OCI-LY1 (cell line): ENCODE results near the gene HARBI1.

Source experiments
- H2AFZ ChIP-seq: fragments of 200-600 bp; sonication (generic), shearing (Covaris generic); 2 replicates; pipeline ENCODE4 v1.6.0; 2014; ENCODE audit warnings: antibody characterized with exemption, mild to moderate bottlenecking, low read length
- H3F3A ChIP-seq: fragments of 200-600 bp; sonication (generic), shearing (Covaris generic); 2 replicates; pipeline ENCODE4 v1.6.0; 2014; ENCODE audit warnings: mild to moderate bottlenecking, antibody characterized with exemption, low read length, moderate library complexity; ENCODE audit not compliant: insufficient read depth
- H3K27ac ChIP-seq: fragments of 200-600 bp; sonication (generic); 2 replicates; pipeline ENCODE4 v1.5.1; 2014; ENCODE audit warnings: low read length, mixed run types, mild to moderate bottlenecking, low read depth; ENCODE audit not compliant: poor library complexity, severe bottlenecking
- H3K27me3 ChIP-seq: fragments of 200-600 bp; sonication (generic); 2 replicates; pipeline ENCODE4 v1.6.0; 2014; ENCODE audit warnings: antibody characterized with exemption, mild to moderate bottlenecking, low read length, moderate library complexity; ENCODE audit not compliant: insufficient read depth
- H3K36me3 ChIP-seq: fragments of 200-600 bp; sonication (generic); 2 replicates; pipeline ENCODE4 v1.6.1; 2014; ENCODE audit warnings: mild to moderate bottlenecking, antibody characterized with exemption, low read length, moderate library complexity, mixed read lengths; ENCODE audit not compliant: insufficient read depth
- H3K4me1 ChIP-seq: fragments of 200-600 bp; sonication (generic); 2 replicates; pipeline ENCODE4 v1.5.1; 2014; ENCODE audit warnings: mild to moderate bottlenecking, low read length, moderate library complexity; ENCODE audit not compliant: insufficient read depth, severe bottlenecking
- H3K4me2 ChIP-seq: fragments of 200-600 bp; sonication (generic), shearing (Covaris generic); 2 replicates; pipeline ENCODE4 v1.6.1; 2014; ENCODE audit warnings: low read length
- H3K4me3 ChIP-seq: fragments of 200-600 bp; sonication (generic); 2 replicates; pipeline ENCODE4 v1.5.1; 2014; ENCODE audit warnings: low read length, low read depth, mild to moderate bottlenecking, mixed read lengths; ENCODE audit not compliant: poor library complexity, severe bottlenecking
- H3K79me2 ChIP-seq: fragments of 200-600 bp; shearing (Covaris generic); 2 replicates; pipeline ENCODE4 v1.6.1; 2016; ENCODE audit warnings: mixed run types, low read length, mixed read lengths; ENCODE audit not compliant: insufficient read depth
- H3K9ac ChIP-seq: fragments of 200-600 bp; sonication (generic), shearing (Covaris generic); 2 replicates; pipeline ENCODE4 v1.6.1; 2014; ENCODE audit warnings: mild to moderate bottlenecking, low read length, mixed read lengths
- H3K9me2 ChIP-seq: fragments of 200-600 bp; sonication (generic), shearing (Covaris generic); 2 replicates; pipeline ENCODE4 v1.6.1; 2014; ENCODE audit warnings: low read depth, mild to moderate bottlenecking, low read length, mixed read lengths
- H3K9me3 ChIP-seq: fragments of 200-600 bp; shearing (Covaris generic); 2 replicates; pipeline ENCODE4 v1.6.1; 2014; ENCODE audit warnings: low read length, mixed read lengths
- H4K20me1 ChIP-seq: fragments of 200-600 bp; sonication (generic), shearing (Covaris generic); 2 replicates; pipeline ENCODE4 v1.6.0; 2016; ENCODE audit warnings: mild to moderate bottlenecking, low read length; ENCODE audit not compliant: insufficient read depth
- EZH2 ChIP-seq: fragments of 200-600 bp; sonication (generic), shearing (Covaris generic); IDR thresholded peaks from 2 replicates; pipeline ENCODE4 v1.8.0; 2017; ENCODE audit warnings: borderline replicate concordance, mixed run types, mild to moderate bottlenecking, antibody characterized with exemption, low read length, moderate library complexity, mixed read lengths
- TF ChIP-seq, protein P1 (sequence below): fragments of 200-600 bp; sonication (generic), shearing (Covaris generic); IDR thresholded peaks from 2 replicates; pipeline ENCODE4 v1.5.1; 2017; ENCODE audit warnings: mild to moderate bottlenecking, antibody characterized with exemption, low read length, moderate library complexity, mixed read lengths

The HARBI1 gene

DNA sequence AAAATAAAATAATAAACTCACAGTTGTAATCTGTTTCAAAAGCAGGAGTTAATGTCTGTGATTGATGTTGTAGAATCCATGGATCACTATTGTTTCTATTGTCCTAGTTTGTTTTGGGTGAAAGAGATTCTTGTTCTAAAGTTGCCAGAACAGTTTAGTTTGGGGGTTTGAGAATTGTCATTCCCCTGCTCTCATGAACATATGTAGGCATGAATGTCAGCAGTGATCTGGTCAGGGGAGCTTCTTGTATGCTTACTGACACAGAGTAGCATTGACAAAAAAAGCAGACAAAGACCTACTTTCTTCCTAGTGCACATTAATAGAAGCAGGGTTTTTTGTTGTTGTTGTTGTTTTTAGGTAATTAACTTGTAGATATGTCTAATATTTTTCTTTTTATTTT lies 44.8 kb upstream of the HARBI1 start:
- Histone ChIP-seq H3K79me2 (no peaks in the 10 kb centered on the region), H3K9me3 (no peaks in the 10 kb centered on the region), H3K4me2 (no peak overlapping the region), H3K4me1 (peaks cover 30% of the 10 kb centered on the region), H3K36me3 (peaks cover 79% of the 10 kb centered on the region; the same call in 1 of the 2 replicates), H3K4me3 (no peak overlapping the region), H3K9me2 (no peaks in the 10 kb centered on the region), H4K20me1 (no peaks in the 10 kb centered on the region), H2AFZ (no peak overlapping the region), H3K27ac (peak overlapping the region; percentile 78), H3K27me3 (no peaks in the 10 kb centered on the region), H3F3A (no peaks in the 10 kb centered on the region), H3K9ac (peak overlapping the region; percentile 16; the same call in 1 of the 2 replicates)
- TF ChIP-seq EZH2, result no peak
- TF ChIP-seq, protein P1, sequence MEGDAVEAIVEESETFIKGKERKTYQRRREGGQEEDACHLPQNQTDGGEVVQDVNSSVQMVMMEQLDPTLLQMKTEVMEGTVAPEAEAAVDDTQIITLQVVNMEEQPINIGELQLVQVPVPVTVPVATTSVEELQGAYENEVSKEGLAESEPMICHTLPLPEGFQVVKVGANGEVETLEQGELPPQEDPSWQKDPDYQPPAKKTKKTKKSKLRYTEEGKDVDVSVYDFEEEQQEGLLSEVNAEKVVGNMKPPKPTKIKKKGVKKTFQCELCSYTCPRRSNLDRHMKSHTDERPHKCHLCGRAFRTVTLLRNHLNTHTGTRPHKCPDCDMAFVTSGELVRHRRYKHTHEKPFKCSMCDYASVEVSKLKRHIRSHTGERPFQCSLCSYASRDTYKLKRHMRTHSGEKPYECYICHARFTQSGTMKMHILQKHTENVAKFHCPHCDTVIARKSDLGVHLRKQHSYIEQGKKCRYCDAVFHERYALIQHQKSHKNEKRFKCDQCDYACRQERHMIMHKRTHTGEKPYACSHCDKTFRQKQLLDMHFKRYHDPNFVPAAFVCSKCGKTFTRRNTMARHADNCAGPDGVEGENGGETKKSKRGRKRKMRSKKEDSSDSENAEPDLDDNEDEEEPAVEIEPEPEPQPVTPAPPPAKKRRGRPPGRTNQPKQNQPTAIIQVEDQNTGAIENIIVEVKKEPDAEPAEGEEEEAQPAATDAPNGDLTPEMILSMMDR, result no peak

DNA sequence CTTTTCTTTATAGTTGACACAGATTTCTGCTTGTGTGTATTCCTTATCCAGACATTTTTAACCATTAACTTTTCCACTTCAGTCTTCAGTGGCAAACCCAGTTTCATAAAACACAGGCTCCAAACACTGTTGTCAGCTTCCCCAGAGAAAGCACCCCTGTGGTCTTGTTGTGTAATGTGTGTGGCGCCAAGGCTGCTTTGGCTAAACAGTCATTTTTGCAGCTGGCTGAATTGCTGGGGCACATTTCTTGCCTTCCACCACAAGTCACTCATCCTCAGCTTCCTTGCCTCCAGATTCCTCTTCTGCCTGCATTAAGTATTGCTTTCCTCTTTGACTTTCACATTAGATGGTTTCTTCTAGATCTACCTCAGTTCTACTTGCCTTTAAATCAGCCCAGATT lies 42.9 kb upstream of the HARBI1 start:
- H3K4me1 ChIP-seq, result peaks cover 20% of the 10 kb centered on the region
- H3K79me2 ChIP-seq, result no peaks in the 10 kb centered on the region
- TF ChIP-seq, protein P1, result no peak
- TF ChIP-seq EZH2, result no peak
- no peaks in the 10 kb centered on the region for H3K9me2 ChIP-seq
- peaks cover 73% of the 10 kb centered on the region; the same call in 1 of the 2 replicates for H3K36me3 ChIP-seq
- no peaks in the 10 kb centered on the region for H3F3A ChIP-seq
- H3K27ac ChIP-seq, result peak overlapping the region; percentile 55
- no peak overlapping the region for H3K4me3 ChIP-seq
- H4K20me1 ChIP-seq, result no peaks in the 10 kb centered on the region
- H2AFZ ChIP-seq, result no peak overlapping the region
- no peak overlapping the region for H3K9ac ChIP-seq
- no peaks in the 10 kb centered on the region for H3K9me3 ChIP-seq
- H3K4me2 ChIP-seq, result no peak overlapping the region
- no peaks in the 10 kb centered on the region for H3K27me3 ChIP-seq

- Histone ChIP-seq H2AFZ (no peak overlapping the region), H3K27me3 (no peaks in the 10 kb centered on the region), H3F3A (no peaks in the 10 kb centered on the region), H3K4me1 (peaks cover 20% of the 10 kb centered on the region), H3K9me3 (no peaks in the 10 kb centered on the region), H3K9me2 (no peaks in the 10 kb centered on the region), H3K9ac (no peak overlapping the region), H3K79me2 (no peaks in the 10 kb centered on the region), H3K4me2 (no peak overlapping the region), H4K20me1 (no peaks in the 10 kb centered on the region), H3K36me3 (peaks cover 63% of the 10 kb centered on the region), H3K27ac (no peak overlapping the region), H3K4me3 (no peak overlapping the region)
- TF ChIP-seq EZH2, result no peak
- TF ChIP-seq, protein P1, result no peak
Measured at GRCh38 chr11:46658259-46658658, 41.2 kb upstream of the HARBI1 start.
